ENCODE results near the gene AOPEP.

GRCh38 chr9:95071925-95072324, 345.4 kb downstream of the AOPEP start:
- TF ChIP-seq, protein P1, sequence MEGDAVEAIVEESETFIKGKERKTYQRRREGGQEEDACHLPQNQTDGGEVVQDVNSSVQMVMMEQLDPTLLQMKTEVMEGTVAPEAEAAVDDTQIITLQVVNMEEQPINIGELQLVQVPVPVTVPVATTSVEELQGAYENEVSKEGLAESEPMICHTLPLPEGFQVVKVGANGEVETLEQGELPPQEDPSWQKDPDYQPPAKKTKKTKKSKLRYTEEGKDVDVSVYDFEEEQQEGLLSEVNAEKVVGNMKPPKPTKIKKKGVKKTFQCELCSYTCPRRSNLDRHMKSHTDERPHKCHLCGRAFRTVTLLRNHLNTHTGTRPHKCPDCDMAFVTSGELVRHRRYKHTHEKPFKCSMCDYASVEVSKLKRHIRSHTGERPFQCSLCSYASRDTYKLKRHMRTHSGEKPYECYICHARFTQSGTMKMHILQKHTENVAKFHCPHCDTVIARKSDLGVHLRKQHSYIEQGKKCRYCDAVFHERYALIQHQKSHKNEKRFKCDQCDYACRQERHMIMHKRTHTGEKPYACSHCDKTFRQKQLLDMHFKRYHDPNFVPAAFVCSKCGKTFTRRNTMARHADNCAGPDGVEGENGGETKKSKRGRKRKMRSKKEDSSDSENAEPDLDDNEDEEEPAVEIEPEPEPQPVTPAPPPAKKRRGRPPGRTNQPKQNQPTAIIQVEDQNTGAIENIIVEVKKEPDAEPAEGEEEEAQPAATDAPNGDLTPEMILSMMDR (IDR thresholded peaks at IDR 0.05; ENCODE audit: insufficient read depth, low read length, poor library complexity, severe bottlenecking) = no peak
- TF ChIP-seq EZH2phosphoT487 (conservative IDR thresholded peaks at IDR 0.05; ENCODE audit: low read length) = no peak

Measured in SU-DHL-6 (cell line).